Sigmoid colon (tissue), 4 donors: ENCODE data around the gene AEBP1.

Experiments
- EP300 ChIP-seq, 4 donors: sonication (generic); formaldehyde crosslinking; IDR thresholded peaks; one replicate each; pipeline ENCODE4 v1.6.1; 2017; ENCODE audit warnings: antibody characterized with exemption in 4 of 4
- POLR2A ChIP-seq, 2 donors: fragments of 450-650 bp; IDR thresholded peaks; one replicate each; pipeline ENCODE4 v1.6.1; 2016; ENCODE audit warnings: antibody characterized with exemption in 2 of 2, mild to moderate bottlenecking in 2 of 2, moderate library complexity in 2 of 2
- POLR2AphosphoS5 ChIP-seq, 4 donors: sonication (generic); formaldehyde crosslinking; IDR thresholded peaks; one replicate each; pipeline ENCODE4 v1.6.1; 2017; ENCODE audit warnings: antibody characterized with exemption in 4 of 4
- TF ChIP-seq, protein P1 (sequence below), 4 experiments: fragments of 450-650 bp in 3 of 4; fragments of 200-600 bp in 1 of 4; IDR thresholded peaks; one replicate each; pipeline ENCODE4 v1.5.1; 2016 to 2019; ENCODE audit warnings: antibody characterized with exemption in 4 of 4, mild to moderate bottlenecking in 3 of 4, moderate library complexity in 2 of 4

- TF ChIP-seq EP300 (IDR thresholded peaks at IDR 0.05) (no peak), POLR2A (IDR thresholded peaks at IDR 0.05) (no peak), POLR2AphosphoS5 (IDR thresholded peaks at IDR 0.05) (no peak)
- TF ChIP-seq, protein P1, sequence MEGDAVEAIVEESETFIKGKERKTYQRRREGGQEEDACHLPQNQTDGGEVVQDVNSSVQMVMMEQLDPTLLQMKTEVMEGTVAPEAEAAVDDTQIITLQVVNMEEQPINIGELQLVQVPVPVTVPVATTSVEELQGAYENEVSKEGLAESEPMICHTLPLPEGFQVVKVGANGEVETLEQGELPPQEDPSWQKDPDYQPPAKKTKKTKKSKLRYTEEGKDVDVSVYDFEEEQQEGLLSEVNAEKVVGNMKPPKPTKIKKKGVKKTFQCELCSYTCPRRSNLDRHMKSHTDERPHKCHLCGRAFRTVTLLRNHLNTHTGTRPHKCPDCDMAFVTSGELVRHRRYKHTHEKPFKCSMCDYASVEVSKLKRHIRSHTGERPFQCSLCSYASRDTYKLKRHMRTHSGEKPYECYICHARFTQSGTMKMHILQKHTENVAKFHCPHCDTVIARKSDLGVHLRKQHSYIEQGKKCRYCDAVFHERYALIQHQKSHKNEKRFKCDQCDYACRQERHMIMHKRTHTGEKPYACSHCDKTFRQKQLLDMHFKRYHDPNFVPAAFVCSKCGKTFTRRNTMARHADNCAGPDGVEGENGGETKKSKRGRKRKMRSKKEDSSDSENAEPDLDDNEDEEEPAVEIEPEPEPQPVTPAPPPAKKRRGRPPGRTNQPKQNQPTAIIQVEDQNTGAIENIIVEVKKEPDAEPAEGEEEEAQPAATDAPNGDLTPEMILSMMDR (IDR thresholded peaks at IDR 0.05), result no peak
Measured at GRCh38 chr7:44145479-44145968, 41.4 kb downstream of the AEBP1 start.
